IMR-90 (cell line): ENCODE measurements around the gene FXR2.

Experiments used
- TF ChIP-seq, protein P1 (sequence below): conservative IDR thresholded peaks from 2 replicates; pipeline ENCODE4 v1.5.1; 2012; ENCODE audit warnings: mild to moderate bottlenecking, low read depth, low read length, improper control_type of control experiment
- TF ChIP-seq, protein P2 (sequence below): fragments of 150-350 bp; IDR thresholded peaks from 2 replicates; pipeline ENCODE4 v1.6.1; 2016; ENCODE audit warnings: low read depth, mild to moderate bottlenecking, low read length, moderate library complexity, borderline replicate concordance

DNA sequence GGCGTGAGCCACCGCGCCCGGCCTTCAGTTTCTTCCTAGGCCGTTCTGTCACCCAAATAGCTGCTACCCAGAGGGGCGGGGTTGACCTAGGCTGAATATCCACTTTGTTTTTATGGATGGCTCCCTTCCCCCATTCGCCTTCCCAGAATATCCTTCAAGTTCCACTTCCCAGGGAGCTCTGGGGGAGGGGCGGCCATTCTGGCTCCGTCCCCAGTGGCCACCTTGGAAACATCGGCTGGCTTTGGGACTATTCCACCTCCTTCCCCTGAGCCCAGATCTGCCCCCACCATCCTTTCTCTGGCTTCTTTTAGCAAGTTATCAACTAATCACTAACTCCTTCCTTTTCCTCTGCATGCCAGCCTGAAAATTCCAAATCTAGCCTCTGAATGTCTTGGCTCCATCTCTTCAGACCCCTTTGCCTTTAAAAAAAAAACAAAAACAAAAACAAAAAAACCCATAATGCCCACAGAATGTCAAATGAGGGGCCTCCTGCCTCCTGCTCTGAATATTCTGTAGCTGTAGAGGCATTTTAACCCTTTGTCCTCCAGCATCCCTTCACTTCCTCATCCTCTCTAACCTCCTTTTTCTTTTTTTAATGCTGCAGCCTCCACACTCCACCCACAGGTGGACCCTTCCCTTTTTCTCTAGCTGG, 42.4 kb upstream of the FXR2 start:
- TF ChIP-seq, protein P1, sequence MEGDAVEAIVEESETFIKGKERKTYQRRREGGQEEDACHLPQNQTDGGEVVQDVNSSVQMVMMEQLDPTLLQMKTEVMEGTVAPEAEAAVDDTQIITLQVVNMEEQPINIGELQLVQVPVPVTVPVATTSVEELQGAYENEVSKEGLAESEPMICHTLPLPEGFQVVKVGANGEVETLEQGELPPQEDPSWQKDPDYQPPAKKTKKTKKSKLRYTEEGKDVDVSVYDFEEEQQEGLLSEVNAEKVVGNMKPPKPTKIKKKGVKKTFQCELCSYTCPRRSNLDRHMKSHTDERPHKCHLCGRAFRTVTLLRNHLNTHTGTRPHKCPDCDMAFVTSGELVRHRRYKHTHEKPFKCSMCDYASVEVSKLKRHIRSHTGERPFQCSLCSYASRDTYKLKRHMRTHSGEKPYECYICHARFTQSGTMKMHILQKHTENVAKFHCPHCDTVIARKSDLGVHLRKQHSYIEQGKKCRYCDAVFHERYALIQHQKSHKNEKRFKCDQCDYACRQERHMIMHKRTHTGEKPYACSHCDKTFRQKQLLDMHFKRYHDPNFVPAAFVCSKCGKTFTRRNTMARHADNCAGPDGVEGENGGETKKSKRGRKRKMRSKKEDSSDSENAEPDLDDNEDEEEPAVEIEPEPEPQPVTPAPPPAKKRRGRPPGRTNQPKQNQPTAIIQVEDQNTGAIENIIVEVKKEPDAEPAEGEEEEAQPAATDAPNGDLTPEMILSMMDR: no peak
- TF ChIP-seq, protein P2, sequence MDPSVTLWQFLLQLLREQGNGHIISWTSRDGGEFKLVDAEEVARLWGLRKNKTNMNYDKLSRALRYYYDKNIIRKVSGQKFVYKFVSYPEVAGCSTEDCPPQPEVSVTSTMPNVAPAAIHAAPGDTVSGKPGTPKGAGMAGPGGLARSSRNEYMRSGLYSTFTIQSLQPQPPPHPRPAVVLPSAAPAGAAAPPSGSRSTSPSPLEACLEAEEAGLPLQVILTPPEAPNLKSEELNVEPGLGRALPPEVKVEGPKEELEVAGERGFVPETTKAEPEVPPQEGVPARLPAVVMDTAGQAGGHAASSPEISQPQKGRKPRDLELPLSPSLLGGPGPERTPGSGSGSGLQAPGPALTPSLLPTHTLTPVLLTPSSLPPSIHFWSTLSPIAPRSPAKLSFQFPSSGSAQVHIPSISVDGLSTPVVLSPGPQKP: no peak
